Measurements from ENCODE around the gene PNMA1. TPM values are rescaled to one million over a fixed set of nuclear protein-coding genes. Genes with fewer than 3 reads are reported as not detected.
A peak's percentile ranks its signal among the peaks of the same experiment; 100 is the strongest.

Gene PNMA1
- total and polyA plus RNA-seq, 9 of the 15 experiments (the other 6 are each of a cell fraction or from before 2014, with no cell fraction given) = 1.7 to 26.4 (median 8.7) TPM

GRCh38 chr14:73713803-73714655 is at the start of gene PNMA1 (continued):
- no peak for TF ChIP-seq ZBTB34 (CRISPR knock-in tag; IDR thresholded peaks at IDR 0.05)
- no peak for TF ChIP-seq ZNF146 (CRISPR knock-in tag; IDR thresholded peaks at IDR 0.05; ENCODE audit: unreplicated experiment)
- peak; percentile 67; the same call in 1 of the 2 replicates for TF ChIP-seq SUPT5H (IDR thresholded peaks at IDR 0.05)
- TF ChIP-seq VEZF1 (CRISPR knock-in tag; IDR thresholded peaks at IDR 0.05) = peak; percentile 67
- TF ChIP-seq ZNF316 (IDR thresholded peaks at IDR 0.05) = no peak
- peak; percentile 16; the same call in 1 of the 2 replicates for TF ChIP-seq USF2 (CRISPR knock-in tag; IDR thresholded peaks at IDR 0.05)
- TF ChIP-seq SIX5 (IDR thresholded peaks at IDR 0.05; ENCODE audit: borderline replicate concordance in 1 of 2, insufficient read depth in 1 of 2, low read depth in 1 of 2, low read length in 2 of 2) = no peak
- TF ChIP-seq NRF1 (conservative IDR thresholded peaks at IDR 0.05 in 1 of 2, IDR thresholded peaks at IDR 0.05 in 1 of 2) = peak in 1 of 2 experiments; percentile 41; a peak in 3 of 4 replicates
- TF ChIP-seq MBD2 (IDR thresholded peaks at IDR 0.05; ENCODE audit: borderline replicate concordance, low read depth) = peak; percentile 34; the same call in 1 of the 2 replicates
- TF ChIP-seq ZFX (CRISPR knock-in tag; IDR thresholded peaks at IDR 0.05) = peak; percentile 74
- TF ChIP-seq MYC (IDR thresholded peaks at IDR 0.05; ENCODE audit: low read depth, low read length) = peak; percentile 74
- TF ChIP-seq MYC (CRISPR knock-in tag; IDR thresholded peaks at IDR 0.05; ENCODE audit: borderline replicate concordance, low read depth) = no peak
- peak; percentile 72; the same call in 1 of the 2 replicates for TF ChIP-seq EP400 (IDR thresholded peaks at IDR 0.05)
- no peak for TF ChIP-seq FUS (optimal IDR thresholded peaks at IDR 0.05; ENCODE audit: low read depth, low read length)
- TF ChIP-seq RNF219 (CRISPR knock-in tag; IDR thresholded peaks at IDR 0.05) = no peak
